Measurements from ENCODE around the gene FKBP3.
A peak's percentile ranks its signal among the peaks of the same experiment; 100 is the strongest.
"Not testable (repeated sequence)": the region's sequence is repeated elsewhere in the genome, so short reads cannot be mapped to it uniquely, and the experiment has no call there.

The FKBP3 gene

DNA sequence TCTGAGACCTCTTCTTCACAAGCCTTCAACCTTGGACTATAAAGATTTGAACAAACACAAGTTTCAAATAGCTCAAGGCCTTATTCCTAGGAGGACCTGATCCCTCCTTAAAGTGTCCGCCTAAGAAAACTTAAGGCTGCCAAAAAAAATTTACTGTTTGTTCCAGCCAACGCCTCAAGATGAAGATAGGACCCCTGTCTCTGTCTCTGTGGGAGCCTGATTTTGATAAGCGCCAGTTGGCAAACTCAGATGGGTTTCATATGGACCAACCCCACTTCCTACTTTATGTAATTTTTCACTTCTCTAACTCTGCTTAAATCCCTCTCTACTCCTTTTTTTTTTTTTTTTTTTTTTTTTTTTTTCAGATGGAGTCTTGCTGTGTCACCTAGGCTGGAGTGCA lies 11.0 kb downstream of the FKBP3 start:
- DNase-seq, result no peak

DNA sequence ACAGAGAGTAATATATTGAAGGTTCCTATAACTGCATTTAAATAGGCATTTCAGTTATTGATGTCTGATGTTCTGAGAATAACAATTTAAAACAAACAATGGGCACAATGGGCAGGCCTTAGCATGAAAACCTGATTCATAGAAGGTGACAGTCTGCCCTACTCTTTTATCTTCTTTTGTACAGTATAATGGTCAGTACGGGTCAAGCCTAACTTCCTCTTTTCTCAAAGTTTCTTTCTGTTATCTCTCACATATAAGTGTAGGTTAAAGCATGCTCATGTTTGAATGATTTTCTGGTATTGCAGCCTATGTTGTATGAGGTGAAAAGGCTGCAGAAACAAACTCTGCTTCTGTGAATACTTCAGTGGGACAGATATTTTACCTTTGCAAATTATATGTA lies 14.2 kb downstream of the FKBP3 start:
- intact Hi-C loops (cut with DNase I), result no loop called here
- DNase-seq, result no peak

More for the DNA sequence above, 11.0 kb downstream of the FKBP3 start:
- intact Hi-C loops (cut with DNase I), result no loop called here

DNA sequence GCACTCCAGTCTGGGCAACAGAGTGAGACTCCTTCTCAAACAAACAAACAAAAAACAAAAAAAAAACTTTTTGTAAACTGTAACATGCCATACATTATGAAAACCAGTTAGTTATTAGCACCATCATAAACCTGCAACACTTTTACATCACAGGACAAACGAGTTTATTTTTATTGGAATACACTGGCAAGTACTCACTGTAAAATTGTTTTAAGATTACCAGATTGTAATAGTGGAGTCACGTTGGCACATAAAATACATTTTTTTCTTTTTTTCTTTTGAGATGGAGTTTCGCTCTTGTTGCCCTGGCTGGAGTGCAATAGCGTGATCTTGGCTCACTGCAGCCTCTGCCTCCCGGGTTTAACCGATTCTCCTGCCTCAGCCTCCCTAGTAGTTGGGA lies 15.7 kb downstream of the FKBP3 start:
- DNase-seq, result no peak
- intact Hi-C loops (cut with DNase I), result no loop called here

DNA sequence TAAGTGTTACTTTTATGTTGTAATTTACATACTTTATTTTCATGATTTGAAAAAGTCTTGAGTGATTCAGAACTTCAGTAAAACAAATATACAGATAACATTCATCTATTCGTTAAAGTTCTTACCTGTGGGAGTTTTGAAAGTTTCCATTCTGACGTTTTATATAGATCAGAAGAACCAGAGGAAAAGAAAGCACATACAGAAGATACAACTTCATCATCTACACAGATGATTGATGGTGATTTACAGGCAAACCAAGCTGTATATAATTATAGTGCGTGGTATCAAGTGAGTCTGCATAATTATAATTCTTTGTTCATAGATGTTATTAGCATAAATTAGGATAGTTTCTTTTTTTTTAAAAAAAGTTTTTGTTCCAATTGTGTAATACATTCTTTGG lies 20.0 kb downstream of the FKBP3 start:
- DNase-seq, result no peak
- intact Hi-C loops (cut with DNase I), result no loop called here

DNA sequence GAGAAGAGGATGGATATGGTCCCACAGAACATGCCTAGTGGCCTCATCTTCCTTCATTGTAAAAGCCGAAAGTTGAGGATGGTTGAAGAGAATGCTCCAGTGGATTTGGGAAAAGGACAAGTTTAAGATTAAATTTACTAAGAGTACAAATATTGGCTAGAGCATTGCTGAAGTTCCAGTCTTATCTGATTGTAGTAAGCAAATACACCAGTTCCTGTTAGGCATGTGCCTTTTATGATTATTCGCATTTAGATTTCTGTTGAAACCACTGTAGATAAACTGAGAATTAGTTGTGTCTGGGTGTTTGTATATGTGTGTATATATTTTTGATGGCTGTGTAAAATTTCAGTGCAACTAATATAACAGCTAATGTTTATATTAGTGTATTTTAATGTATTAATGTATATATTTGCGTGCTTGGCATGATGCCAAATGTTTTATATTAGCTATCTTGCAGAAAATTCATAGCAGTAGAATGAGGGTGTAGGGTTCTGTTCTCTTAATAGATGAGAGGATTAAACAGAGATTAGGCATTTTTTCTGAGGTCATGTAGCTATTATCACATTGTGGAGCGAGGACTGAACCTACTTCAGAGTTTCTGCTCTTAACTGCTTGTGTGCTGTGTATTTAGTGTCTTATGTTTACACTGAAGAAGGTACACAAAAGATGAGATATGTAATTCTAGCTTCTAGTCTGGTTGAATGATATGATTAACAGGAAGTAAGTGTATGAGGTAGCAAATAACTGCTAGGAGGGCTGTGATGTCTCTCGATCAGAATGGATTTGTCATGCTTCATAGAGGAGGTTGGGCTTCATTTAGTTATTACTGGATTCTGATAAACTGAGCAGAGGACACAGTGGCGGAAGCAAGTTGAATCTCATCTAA lies 21.1 kb downstream of the FKBP3 start:
- DNase-seq, result no peak

DNA sequence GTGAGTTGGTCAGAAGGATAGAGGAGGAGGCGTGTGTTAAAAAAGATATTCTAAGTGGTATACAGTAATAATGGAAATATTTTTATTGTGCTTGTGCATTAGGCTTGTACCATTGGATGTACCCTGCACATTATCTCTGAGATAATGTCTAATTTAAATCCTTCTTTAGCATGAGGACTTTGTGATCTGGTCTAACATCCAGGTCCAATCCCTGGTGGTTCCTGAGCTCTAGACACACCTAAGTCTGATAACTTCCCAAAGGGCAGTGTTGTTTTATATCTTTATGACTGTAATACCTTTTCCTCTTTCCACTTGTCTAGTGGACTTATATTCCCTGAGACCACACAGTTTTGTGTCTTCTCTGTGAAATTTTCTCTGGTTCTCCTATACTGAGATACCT lies 29.7 kb downstream of the FKBP3 start:
- DNase-seq, result no peak
- intact Hi-C loops (cut with DNase I), result no loop called here

More for the DNA sequence above, 21.1 kb downstream of the FKBP3 start:
- intact Hi-C loops (cut with DNase I), result no loop called here

DNA sequence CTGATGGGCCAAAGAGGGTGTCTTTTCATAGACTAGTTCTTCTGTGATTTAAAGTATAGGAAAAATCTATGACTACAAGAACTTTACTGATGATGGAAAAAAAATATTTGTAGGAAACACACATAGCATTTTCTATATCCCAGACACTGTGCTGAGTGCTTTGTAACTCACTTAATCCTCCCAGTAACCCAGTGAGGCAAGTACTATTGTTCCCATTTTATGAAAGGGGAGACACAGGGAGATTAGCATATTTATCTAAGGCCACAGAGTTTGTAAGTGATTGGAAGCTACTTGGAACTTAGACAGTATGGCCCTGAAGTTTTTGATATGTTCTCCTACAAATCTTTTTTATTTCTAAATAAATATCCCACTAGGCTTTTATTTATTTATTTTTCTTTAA lies 30.5 kb downstream of the FKBP3 start:
- DNase-seq, result no peak
- intact Hi-C loops (cut with DNase I), result no loop called here

DNA sequence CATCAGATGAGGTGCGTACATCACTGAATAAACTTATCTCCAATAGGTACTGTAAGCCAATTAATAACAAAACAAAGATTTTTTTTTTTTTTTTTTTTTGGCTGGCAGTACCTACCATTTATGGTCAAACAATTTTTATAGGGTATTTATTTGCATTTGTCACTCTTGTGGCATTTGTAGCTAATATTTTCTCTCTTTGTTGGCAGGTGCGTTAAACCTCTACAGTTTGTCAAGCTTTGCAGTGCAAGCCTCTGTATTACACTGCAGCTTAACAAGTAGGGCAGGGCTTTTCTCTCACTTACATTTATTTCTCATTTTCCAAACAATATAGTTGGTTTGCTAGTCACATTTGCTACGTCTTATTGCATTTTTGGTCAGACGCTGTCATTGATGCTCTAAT lies 38.1 kb downstream of the FKBP3 start:
- no peak for DNase-seq
- intact Hi-C loops (cut with DNase I), result no loop called here

DNA sequence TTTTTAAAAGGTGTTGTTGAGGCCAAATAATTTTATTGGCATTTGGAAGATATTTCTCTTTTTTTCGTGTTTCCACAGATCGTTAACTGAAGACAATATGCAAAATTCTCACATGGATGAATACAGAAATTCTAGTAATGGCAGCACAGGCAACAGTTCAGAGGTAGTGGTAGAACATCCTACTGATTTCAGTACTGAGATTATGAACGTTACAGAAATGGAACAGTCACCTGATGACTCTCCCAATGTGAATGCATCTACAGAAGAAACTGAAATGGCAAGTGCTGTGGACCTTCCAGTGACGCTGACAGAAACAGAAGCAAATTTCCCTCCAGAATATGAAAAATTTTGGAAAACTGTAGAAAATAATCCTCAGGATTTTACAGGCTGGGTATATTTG lies 39.1 kb downstream of the FKBP3 start:
- intact Hi-C loops (cut with DNase I), result no loop called here
- no peak for DNase-seq

DNA sequence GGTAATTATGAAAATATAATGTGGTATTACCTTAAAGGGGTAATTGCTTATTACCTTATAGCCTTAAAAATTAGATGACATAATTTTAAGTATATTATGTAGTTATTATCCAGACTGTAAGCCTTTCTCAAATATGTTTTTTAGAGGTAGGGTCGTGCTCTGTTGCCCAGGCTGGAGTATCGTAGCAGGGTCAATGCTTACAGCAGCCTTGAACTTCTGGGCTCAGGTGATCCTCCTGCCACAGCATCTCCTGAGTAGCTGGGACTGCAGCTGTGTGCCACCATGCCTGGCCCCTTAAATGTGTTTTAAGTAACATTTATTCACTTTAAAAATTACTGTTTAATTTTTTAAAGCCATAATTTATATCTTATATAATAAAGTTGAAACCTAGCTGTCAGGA lies 40.0 kb downstream of the FKBP3 start:
- no peak for DNase-seq
- intact Hi-C loops (cut with DNase I), result no loop called here

DNA sequence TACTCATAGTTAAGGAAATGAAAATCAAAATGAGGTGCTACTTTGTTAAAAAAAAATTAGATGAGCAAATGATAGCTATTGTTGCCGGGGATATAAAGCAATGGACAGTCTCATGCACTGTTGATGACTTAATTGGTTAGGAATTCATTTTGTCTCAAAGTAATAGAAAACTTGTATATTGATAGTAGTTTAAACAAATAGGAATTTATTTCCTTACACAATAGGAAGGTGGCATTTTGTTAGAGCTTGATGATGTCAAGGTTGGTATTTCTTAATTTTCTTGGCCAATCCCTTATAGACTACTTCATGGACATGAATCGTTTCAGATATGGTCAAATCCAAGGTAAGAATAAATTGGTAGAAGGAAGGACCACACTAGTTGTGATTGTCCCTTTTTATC lies 42.6 kb downstream of the FKBP3 start:
- no peak for DNase-seq
- intact Hi-C loops (cut with DNase I), result no loop called here

DNA sequence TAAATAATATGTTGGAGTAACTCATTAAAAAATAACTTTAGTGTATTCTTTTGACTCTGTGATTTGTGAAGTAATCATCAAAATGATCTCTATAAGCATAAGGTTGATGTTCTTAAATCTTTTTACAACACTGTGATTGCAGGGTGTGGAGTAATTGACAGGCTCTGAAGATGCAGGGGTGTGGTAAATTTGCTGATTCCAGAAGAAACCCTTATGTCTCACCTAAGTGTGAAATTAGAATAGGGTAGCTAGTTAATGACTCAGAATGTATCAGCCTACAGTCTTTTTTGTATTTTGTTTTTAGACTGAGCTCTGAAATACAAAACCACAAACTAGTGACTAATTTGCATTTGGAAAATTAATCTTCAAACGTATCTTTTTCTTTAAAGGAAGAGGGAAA lies 44.5 kb downstream of the FKBP3 start:
- intact Hi-C loops (cut with DNase I), result loop anchor here (5.0 to 10.0 kb wide), 3 partner anchors 128 to 175 kb away; partner anchors contain the start of genes KLHL28, MIS18BP1 and TOGARAM1
- peak in 1 of 42 donors; percentile 23 for DNase-seq

DNA sequence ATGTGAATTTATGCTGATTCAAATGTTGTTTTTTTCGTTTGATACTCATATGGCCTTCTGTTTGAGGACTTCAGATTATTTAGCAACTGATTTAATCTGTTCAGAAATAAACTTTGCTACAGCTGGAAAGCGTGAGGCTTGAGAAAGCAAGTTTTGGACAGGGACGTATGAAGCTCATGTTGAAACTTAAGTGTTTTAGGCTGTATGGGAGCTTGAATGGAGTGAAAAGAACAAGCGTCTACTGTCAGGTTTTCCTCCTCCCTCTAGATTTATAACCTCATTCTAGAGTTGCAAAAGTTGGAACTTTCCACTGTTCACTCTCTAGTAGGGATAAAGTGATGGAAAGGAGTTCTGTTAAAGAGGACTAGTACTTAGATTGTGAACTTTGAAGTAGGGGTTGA lies 49.3 kb downstream of the FKBP3 start:
- intact Hi-C loops (cut with DNase I), result loop anchor here (5.0 to 10.0 kb wide), 4 partner anchors 47 to 170 kb away; partner anchors contain the start of genes FKBP3, KLHL28, MIS18BP1 and TOGARAM1
- DNase-seq, result no peak

DNA sequence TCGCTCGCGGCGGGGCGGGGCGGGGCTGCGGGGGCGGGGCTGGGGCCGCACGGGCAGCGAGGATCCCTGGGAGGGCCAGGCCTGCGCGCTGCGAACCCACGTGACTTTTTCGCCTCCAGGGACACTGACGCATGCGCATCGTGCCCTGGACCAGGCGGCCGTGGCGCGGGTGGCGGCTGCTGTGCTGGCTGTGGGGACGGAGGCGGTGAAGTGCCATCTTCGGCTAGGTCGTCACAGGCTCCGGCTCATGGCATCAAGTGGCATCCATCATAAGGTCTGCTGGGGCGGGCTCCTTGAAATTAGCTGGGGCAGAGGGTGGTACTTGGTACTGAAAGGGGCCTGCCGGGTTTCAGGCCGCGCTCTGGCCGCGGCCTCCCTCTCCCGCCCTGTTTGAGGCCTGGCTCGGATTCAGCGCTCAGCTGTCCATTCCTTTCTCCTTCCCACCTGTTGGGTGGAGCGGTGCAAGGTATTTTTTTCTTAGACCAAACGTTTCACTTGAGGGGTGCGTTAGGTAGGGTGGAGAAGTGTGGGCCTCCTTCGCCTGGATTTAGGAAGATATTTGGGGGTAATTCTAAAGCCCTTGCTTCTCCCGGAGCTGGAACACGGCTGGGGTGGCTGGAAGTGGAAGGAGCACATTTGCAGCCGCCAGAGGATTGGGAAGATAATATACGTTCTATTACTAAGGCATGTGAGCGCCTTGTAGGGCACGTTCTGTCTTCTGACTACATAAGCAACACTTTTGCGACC lies 50.1 kb downstream of the FKBP3 start, which contains the start of gene PRPF39:
TSS of gene PRPF39 (plus strand) at position 141 of the 747 bp plus-strand sequence. CDS start 11,124 bp downstream, outside the sequence.
- intact Hi-C loops (cut with DNase I), result loop anchor here (5.0 to 10.0 kb wide), 3 partner anchors 48 to 171 kb away; partner anchors contain the start of genes FKBP3 and MIS18BP1
- peak; percentile 84 to 98 (median 94) for DNase-seq

DNA sequence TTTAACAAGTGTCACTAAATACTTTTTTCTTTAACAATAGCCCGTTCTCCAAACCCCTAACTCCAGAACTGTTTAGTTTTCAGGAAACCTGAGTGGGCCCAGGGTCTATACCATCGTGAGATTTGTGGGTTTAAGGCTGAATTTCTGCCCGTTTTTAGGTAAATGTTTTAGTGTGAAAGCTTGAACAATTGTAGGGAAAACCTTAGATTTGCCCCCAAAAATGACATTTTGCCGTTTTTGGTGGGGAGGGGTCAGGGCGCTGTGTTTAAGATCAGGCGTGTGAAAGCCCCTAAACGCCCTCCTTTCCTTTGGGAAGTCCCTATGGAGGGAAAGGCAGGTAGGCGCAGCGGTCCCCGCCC lies 50.7 kb downstream of the FKBP3 start:
- intact Hi-C loops (cut with DNase I), result loop anchor here (5.0 to 10.0 kb wide), 3 partner anchors 49 to 171 kb away; partner anchors contain the start of genes FKBP3 and MIS18BP1
- DNase-seq, result no peak

DNA sequence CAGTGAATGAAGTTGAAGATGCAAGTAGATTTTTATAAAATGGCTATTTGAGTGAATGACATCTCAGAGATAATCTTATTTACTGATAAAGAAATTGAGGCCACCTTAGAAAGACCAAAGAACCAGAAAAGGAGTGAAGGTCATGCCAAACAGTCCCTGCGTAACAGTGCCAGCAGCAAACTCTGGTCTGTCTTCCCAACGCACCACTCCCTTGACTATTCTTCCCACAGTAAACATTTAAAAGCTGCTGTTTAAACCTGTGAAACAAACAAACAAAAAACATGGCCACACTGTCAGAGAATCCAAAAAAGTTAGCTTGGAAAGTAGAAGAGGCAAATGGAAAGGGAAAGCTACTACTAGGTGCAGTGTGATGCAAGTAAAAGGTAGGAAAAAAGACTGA lies 51.9 kb downstream of the FKBP3 start:
- intact Hi-C loops (cut with DNase I), result loop anchor here (5.0 to 10.0 kb wide), 3 partner anchors 50 to 172 kb away; partner anchors contain the start of genes FKBP3 and MIS18BP1
- no peak for DNase-seq

DNA sequence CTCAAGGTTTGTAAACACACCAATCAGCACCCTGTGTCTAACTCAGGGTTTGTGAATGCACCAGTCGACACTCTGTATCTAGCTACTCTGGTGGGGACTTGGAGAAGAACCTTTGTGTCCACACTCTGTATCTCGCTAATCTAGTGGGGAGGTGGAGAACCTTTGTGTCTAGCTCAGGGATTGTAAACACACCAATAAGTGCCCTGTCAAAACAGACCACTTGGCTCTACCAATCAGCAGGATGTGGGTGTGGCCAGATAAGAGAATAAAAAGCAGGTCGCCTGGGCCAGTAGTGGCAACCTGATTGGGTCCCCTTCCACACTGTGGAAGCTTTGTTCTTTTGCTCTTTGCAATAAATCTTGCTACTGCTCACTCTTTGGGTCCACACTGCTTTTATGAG lies 53.2 kb downstream of the FKBP3 start:
- DNase-seq, result not testable (repeated sequence)
- intact Hi-C loops (cut with DNase I), result loop anchor here (5.0 to 10.0 kb wide), 3 partner anchors 51 to 174 kb away; partner anchors contain the start of genes FKBP3 and MIS18BP1

DNA sequence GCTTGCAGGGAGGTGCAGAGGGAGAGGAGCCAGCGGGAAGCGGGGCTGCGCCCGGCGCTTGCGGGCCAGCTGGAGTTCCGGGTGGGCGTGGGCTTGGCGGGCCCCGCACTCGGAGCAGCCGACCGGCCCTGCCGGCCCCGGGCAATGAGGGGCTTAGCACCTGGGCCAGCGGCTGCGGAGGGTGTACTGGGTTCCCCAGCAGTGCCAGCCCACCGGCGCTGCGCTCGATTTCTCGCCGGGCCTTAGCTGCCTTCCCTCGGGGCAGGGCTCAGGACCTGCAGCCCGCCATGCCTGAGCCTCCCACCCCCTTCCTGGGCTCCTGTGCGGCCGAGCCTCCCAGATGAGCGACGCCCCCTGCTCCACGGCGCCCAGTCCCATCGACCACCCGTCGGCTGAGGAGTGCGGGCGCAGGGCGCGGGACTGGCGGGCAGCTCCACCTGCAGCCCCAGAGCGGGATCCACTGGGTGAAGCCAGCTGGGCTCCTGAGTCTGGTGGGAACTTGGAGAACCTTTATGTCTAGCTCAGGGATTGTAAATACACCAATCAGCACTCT lies 53.8 kb downstream of the FKBP3 start:
- not testable (repeated sequence) for DNase-seq

DNA sequence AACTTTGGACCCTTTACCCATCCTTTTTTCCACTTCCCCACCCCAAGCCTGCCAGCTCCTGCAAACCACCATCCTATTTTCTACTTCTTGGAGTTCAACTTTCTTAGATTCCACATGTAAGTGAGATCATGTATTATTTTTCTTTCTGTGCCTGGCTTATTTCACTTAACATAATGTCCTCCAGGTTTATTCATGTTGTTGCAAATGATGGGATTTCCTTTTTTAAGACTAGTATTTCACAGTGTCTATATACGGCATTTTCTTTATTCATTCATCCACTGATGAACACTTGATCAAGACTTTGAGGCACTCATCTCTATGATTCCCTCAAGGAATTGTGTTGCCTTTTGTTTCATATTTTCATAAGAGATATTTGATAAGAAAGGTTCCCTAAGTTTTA lies 56.0 kb downstream of the FKBP3 start:
- no peak for DNase-seq
- intact Hi-C loops (cut with DNase I), result no loop called here

More for the DNA sequence above, 53.8 kb downstream of the FKBP3 start:
- intact Hi-C loops (cut with DNase I), result loop anchor here (5.0 to 10.0 kb wide), 3 partner anchors 52 to 174 kb away; partner anchors contain the start of genes FKBP3 and MIS18BP1
